ENCODE results near the gene SPOUT1. TPM values are rescaled to one million over a fixed set of nuclear protein-coding genes. Genes with fewer than 3 reads are reported as not detected.

SPOUT1 gene
- total RNA-seq, 4 donors from 2014 or later, result 4.4 to 34.2 (median 17.3) TPM

GRCh38 chr9:128835246-128836210 is 5.9 kb upstream of the SPOUT1 start:
- no peak overlapping the region for H3K4me3 ChIP-seq
- no peak for TF ChIP-seq CTCF (IDR thresholded peaks at IDR 0.05)
- TF ChIP-seq POLR2A (IDR thresholded peaks at IDR 0.05), result no peak
- no peaks in the 10 kb centered on the region for H3K9me3 ChIP-seq
- no peaks in the 10 kb centered on the region for H3K36me3 ChIP-seq
- no peak for DNase-seq
- no peaks in the 10 kb centered on the region for H3K27me3 ChIP-seq
- no peaks in the 10 kb centered on the region for H3K4me1 ChIP-seq
- H3K27ac ChIP-seq, result no peak overlapping the region
- intact Hi-C loops (cut with DNase I; ENCODE audit: low total_unique reads), result no loop called here

- TF ChIP-seq POLR2A (IDR thresholded peaks at IDR 0.05), result no peak
- no peak for TF ChIP-seq CTCF (IDR thresholded peaks at IDR 0.05)
- intact Hi-C loops (cut with DNase I; ENCODE audit: low total_unique reads), result no loop called here
- Histone ChIP-seq H3K27ac (no peak overlapping the region), H3K27me3 (no peaks in the 10 kb centered on the region), H3K4me3 (no peak overlapping the region), H3K9me3 (no peaks in the 10 kb centered on the region), H3K36me3 (no peaks in the 10 kb centered on the region), H3K4me1 (no peaks in the 10 kb centered on the region)
- DNase-seq, result no peak
These were observed 4.1 kb upstream of the SPOUT1 start for GRCh38 chr9:128833696-128834095.

GRCh38 chr9:128828719-128829452 is 708 bp downstream of the SPOUT1 start:
- TF ChIP-seq CTCF (IDR thresholded peaks at IDR 0.05) (no peak), POLR2A (IDR thresholded peaks at IDR 0.05) (no peak)
- H3K9me3 ChIP-seq, result no peaks in the 10 kb centered on the region
- no peaks in the 10 kb centered on the region for H3K4me1 ChIP-seq
- no peaks in the 10 kb centered on the region for H3K36me3 ChIP-seq
- H3K27ac ChIP-seq, result peak overlapping the region; percentile 39 to 86
- intact Hi-C loops (cut with DNase I; ENCODE audit: low total_unique reads), result no loop called here
- H3K27me3 ChIP-seq, result no peaks in the 10 kb centered on the region
- peak overlapping the region; percentile 78 to 89 for H3K4me3 ChIP-seq
- no peak for DNase-seq

- Histone ChIP-seq H3K27ac (no peak overlapping the region), H3K36me3 (no peaks in the 10 kb centered on the region), H3K4me3 (no peak overlapping the region), H3K4me1 (no peaks in the 10 kb centered on the region), H3K27me3 (no peaks in the 10 kb centered on the region), H3K9me3 (no peaks in the 10 kb centered on the region)
- TF ChIP-seq CTCF (IDR thresholded peaks at IDR 0.05) (no peak), POLR2A (IDR thresholded peaks at IDR 0.05) (no peak)
- no peak for DNase-seq
- intact Hi-C loops (cut with DNase I; ENCODE audit: low total_unique reads), result no loop called here
These were observed 1.3 kb downstream of the SPOUT1 start for GRCh38 chr9:128828267-128828666.
